ENCODE measurements around the gene RNF26. TPM values are rescaled to one million over a fixed set of nuclear protein-coding genes. Genes with fewer than 3 reads are reported as not detected.

Gene RNF26
- total RNA-seq, 1 donor from 2014 or later, result 34.2 TPM

DNA sequence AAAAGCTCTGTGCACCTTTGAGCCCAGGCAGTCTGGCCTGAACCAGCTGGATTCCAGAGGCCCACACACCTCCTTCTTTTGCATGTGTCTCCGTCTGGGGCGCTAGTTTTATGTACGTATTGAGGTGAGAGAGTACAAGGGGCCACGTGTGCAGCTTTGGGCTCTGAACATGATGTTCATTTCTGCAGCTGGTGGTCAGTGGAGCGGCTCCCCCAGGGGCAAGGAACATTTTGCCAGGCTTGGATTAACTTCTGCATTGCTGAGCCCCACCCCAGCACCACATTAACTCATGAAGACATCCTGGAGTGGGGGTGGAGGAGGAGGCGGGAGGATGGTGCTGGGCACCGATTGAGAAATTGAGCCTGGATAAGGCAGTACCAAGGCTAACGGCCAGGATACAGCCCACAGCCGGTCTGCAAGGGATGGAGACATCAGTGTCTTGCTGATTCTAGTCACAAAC is 33.4 kb downstream of the RNF26 start:
- TF ChIP-seq, protein P1, sequence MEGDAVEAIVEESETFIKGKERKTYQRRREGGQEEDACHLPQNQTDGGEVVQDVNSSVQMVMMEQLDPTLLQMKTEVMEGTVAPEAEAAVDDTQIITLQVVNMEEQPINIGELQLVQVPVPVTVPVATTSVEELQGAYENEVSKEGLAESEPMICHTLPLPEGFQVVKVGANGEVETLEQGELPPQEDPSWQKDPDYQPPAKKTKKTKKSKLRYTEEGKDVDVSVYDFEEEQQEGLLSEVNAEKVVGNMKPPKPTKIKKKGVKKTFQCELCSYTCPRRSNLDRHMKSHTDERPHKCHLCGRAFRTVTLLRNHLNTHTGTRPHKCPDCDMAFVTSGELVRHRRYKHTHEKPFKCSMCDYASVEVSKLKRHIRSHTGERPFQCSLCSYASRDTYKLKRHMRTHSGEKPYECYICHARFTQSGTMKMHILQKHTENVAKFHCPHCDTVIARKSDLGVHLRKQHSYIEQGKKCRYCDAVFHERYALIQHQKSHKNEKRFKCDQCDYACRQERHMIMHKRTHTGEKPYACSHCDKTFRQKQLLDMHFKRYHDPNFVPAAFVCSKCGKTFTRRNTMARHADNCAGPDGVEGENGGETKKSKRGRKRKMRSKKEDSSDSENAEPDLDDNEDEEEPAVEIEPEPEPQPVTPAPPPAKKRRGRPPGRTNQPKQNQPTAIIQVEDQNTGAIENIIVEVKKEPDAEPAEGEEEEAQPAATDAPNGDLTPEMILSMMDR (IDR thresholded peaks at IDR 0.05; ENCODE audit: unreplicated experiment), result no peak
- H3K4me3 Mint-ChIP-seq (ENCODE audit: low read depth), result no peak overlapping the region
- no peaks in the 10 kb centered on the region for H3K36me3 Mint-ChIP-seq (ENCODE audit: insufficient read depth)
- H3K9me3 Mint-ChIP-seq (ENCODE audit: low read depth), result no peaks in the 10 kb centered on the region
- H3K27ac Mint-ChIP-seq, result no peak overlapping the region
- DNase-seq (ENCODE audit: low spot score, unreplicated experiment), result no peak
- H3K4me1 Mint-ChIP-seq (ENCODE audit: low read depth), result peaks cover 48% of the 10 kb centered on the region
- peaks cover 12% of the 10 kb centered on the region for H3K27me3 Mint-ChIP-seq

DNA sequence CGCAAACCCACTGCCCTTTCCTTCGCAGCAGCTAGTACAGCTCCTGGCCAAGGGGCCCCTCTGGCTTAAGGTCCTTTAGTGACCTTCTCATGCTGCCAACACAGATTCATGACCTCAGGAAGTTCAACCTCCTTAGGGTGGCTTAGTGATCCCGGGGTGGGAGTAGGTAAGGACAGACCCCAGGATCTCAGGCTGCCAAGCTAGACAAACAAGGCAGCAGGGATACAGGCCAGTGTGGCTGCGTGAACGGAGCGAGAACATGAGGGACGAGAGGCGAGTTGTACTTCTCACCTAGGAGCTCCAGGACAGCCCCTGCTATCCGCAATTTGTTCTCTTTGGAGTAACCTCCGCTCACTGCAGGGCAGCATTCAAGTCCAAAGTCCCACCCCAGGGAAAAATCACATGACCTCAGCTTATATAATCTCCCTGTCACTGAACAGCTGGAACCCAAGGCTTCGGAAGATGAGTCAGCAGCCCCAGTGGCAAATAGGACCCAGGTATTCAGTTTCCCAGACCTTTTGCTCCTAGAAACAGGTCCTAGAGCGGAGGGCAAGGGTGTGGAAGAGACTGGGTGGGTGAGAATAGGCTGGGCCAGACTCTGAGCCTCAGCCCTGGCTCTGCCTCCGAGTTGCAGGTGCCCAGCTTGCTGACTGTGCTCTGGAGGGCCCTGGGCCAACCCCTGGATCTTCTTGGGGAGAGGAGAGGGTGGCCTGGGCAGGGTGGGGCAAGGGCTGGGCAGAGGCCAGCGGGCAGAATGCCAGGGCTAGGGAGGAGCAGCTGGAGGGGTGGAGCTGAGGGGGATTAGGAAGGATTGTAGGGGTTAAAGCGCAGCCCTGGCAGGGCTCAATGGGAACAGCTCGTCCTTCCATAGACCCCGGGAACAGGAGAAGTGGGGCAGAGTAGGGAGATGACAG is 34.1 kb downstream of the RNF26 start:
- no peaks in the 10 kb centered on the region for H3K36me3 Mint-ChIP-seq (ENCODE audit: insufficient read depth)
- DNase-seq (ENCODE audit: low spot score, unreplicated experiment), result no peak
- TF ChIP-seq, protein P1 (IDR thresholded peaks at IDR 0.05; ENCODE audit: unreplicated experiment), result no peak
- no peak overlapping the region for H3K4me3 Mint-ChIP-seq (ENCODE audit: low read depth)
- H3K27ac Mint-ChIP-seq, result peak overlapping the region; percentile 67
- peaks cover 8% of the 10 kb centered on the region for H3K27me3 Mint-ChIP-seq
- peaks cover 46% of the 10 kb centered on the region for H3K4me1 Mint-ChIP-seq (ENCODE audit: low read depth)
- H3K9me3 Mint-ChIP-seq (ENCODE audit: low read depth), result no peaks in the 10 kb centered on the region

DNA sequence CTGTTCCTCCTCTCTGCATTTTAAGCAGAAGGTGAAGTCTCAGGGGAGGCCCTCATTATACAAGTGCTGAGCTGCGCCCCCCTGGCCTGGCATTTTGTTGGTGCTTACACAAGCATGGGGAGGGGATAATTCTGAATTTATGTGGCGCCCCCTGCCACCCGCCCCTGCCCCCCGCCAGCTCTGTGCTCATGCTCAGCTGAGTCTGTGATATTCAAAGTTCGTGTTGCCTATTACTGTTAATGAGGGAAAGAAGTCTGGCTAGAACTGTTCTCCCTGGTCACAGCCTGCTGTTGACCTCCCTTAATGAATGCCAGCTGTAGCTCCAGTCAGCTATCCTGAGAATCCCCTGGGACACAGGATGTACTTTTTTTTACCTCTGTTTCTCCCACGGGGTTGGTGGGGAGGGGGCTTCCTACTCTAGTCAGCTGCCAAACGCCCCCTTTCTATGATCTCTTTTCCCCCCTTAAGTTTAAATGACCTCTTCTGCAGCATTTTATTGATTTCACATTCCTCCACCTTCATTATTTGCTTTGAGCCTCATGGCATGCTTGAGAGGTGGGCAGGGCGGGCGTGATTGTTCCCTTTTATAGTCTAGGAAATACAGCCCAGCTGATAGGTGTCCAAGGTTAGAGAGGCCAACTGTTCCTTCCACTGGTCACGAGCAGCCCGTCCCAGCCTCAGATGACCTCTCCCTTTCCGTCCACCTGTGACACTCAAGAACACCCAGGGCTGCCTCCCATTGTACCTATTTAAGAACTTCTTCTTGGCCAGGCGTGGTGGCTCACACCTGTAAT is 35.0 kb downstream of the RNF26 start:
- H3K4me1 Mint-ChIP-seq (ENCODE audit: low read depth), result peaks cover 47% of the 10 kb centered on the region

DNA sequence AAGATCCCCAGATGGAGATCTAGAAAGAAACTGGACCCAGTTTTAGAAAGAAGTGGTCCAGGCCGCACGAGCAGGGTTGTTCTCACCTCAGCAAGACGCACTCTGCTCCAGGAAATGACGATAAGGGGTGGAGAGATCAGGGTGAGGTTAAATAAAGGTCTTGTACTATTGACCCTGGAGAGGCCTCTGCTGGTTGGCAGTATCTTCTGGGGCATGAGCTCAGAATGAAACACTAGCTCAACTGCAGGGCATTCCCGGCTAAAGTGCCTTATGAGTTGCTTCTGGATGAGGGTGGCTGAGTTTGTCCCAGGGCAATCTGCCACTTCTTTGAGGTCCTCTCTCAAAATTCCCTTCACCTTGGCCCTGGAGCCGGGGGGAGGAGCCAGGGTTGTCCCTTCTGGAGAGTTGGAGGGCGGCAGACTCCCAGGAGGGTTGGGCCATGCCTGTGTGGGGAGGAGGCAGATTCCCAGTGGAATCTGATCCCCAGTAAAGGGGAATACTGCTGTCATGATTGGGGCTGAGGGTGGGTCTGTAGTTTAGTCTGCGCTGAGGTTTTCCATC is 36.2 kb downstream of the RNF26 start:
- Mint-ChIP-seq H3K27ac (no peak overlapping the region), H3K4me3 (ENCODE audit: low read depth) (no peak overlapping the region), H3K4me1 (ENCODE audit: low read depth) (peaks cover 43% of the 10 kb centered on the region), H3K27me3 (no peaks in the 10 kb centered on the region), H3K36me3 (ENCODE audit: insufficient read depth) (no peaks in the 10 kb centered on the region), H3K9me3 (ENCODE audit: low read depth) (no peaks in the 10 kb centered on the region)
- TF ChIP-seq, protein P1 (IDR thresholded peaks at IDR 0.05; ENCODE audit: unreplicated experiment), result no peak
- DNase-seq (ENCODE audit: low spot score, unreplicated experiment), result no peak

More for the DNA sequence above, 35.0 kb downstream of the RNF26 start:
- Mint-ChIP-seq H3K27ac (peak overlapping the region; percentile 35), H3K9me3 (ENCODE audit: low read depth) (no peaks in the 10 kb centered on the region), H3K36me3 (ENCODE audit: insufficient read depth) (no peaks in the 10 kb centered on the region), H3K27me3 (peaks cover 8% of the 10 kb centered on the region), H3K4me3 (ENCODE audit: low read depth) (peak overlapping the region; percentile 5)
- TF ChIP-seq, protein P1 (IDR thresholded peaks at IDR 0.05; ENCODE audit: unreplicated experiment), result no peak
- DNase-seq (ENCODE audit: low spot score, unreplicated experiment), result no peak

- Mint-ChIP-seq H3K27me3 (no peaks in the 10 kb centered on the region), H3K9me3 (ENCODE audit: low read depth) (no peaks in the 10 kb centered on the region), H3K4me1 (ENCODE audit: low read depth) (peaks cover 46% of the 10 kb centered on the region), H3K36me3 (ENCODE audit: insufficient read depth) (no peaks in the 10 kb centered on the region), H3K4me3 (ENCODE audit: low read depth) (no peak overlapping the region), H3K27ac (no peak overlapping the region)
- TF ChIP-seq, protein P1 (IDR thresholded peaks at IDR 0.05; ENCODE audit: unreplicated experiment), result no peak
- DNase-seq (ENCODE audit: low spot score, unreplicated experiment), result no peak
Measured at GRCh38 chr11:119371067-119371601, 36.8 kb downstream of the RNF26 start.

Measured in progenitor cell of endocrine pancreas (in vitro differentiated cells).